K562 (cell line): ENCODE data around the gene PTK6.

Experiments
- BCL6 ChIP-seq: fragments of 250-450 bp; sonication (Bioruptor Pico); IDR thresholded peaks from 2 replicates; pipeline ENCODE4 v1.4.0; 2020
- GABPB1 ChIP-seq: sonication (generic); formaldehyde crosslinking; IDR thresholded peaks from 2 replicates; pipeline ENCODE4 v1.8.0; 2022; ENCODE audit warnings: mild to moderate bottlenecking, missing genetic modification reagents
- JUND ChIP-seq, 2 experiments: IDR thresholded peaks; 2 replicates in 1 of 2; 3 replicates in 1 of 2; pipeline ENCODE4 v1.6.1; 2011; ENCODE audit warnings: borderline replicate concordance in 2 of 2, low read depth in 2 of 2, low read length in 2 of 2, improper control_type of control experiment in 1 of 2, missing biosample characterization in 1 of 2, missing genetic modification characterization in 1 of 2, missing genetic modification reagents in 1 of 2
- PHF21A ChIP-seq: fragments of 450-650 bp; IDR thresholded peaks from 2 replicates; pipeline ENCODE4 v1.6.1; 2017; ENCODE audit warnings: low read depth, borderline replicate concordance
- POLR2A ChIP-seq: fragments of 450-650 bp; conservative IDR thresholded peaks from 2 replicates; pipeline ENCODE4 v1.6.1; 2016
- SAFB ChIP-seq: fragments of 200-400 bp; formaldehyde crosslinking; IDR thresholded peaks from 2 replicates; pipeline ENCODE4 v1.6.1; 2017; ENCODE audit warnings: low read depth, low read length, borderline replicate concordance
- U2AF1 ChIP-seq: fragments of 200-400 bp; formaldehyde crosslinking; optimal IDR thresholded peaks from 2 replicates; pipeline ENCODE3; 2017; ENCODE audit warnings: mild to moderate bottlenecking, low read depth, low read length, moderate library complexity
- YY1 ChIP-seq, 3 experiments: IDR thresholded peaks; 2 replicates each; pipeline ENCODE4 v1.6.1; 2011; ENCODE audit warnings: low read length in 2 of 3, mild to moderate bottlenecking in 2 of 3, moderate library complexity in 2 of 3, borderline replicate concordance in 1 of 3, control low read depth in 1 of 3, low read depth in 1 of 3; ENCODE audit not compliant: insufficient read depth in 3 of 3, insufficient replicate concordance in 2 of 3, control insufficient read depth in 1 of 3, insufficient read length in 1 of 3; ENCODE audit errors: extremely low read depth in 1 of 3
- ZBTB7A ChIP-seq: IDR thresholded peaks from 2 replicates; pipeline ENCODE4 v1.6.1; 2011; ENCODE audit warnings: low read depth, mild to moderate bottlenecking, low read length, moderate library complexity, borderline replicate concordance; ENCODE audit not compliant: control insufficient read depth
- ZNF24 ChIP-seq: fragments of 450-650 bp; IDR thresholded peaks from 2 replicates; pipeline ENCODE4 v1.6.1; 2016
- ZNF589 ChIP-seq: fragments of 200-800 bp; sonication (Bioruptor generic); IDR thresholded peaks from 2 replicates; pipeline ENCODE4 v1.6.1; 2016; ENCODE audit warnings: low read depth, missing genetic modification characterization, missing compliant biosample characterization
- TF ChIP-seq, protein P1 (sequence below): sonication (generic); formaldehyde crosslinking; IDR thresholded peaks from 2 replicates; pipeline ENCODE4 v1.8.0; 2022; ENCODE audit warnings: missing genetic modification reagents, mild to moderate bottlenecking, moderate library complexity, borderline replicate concordance

DNA sequence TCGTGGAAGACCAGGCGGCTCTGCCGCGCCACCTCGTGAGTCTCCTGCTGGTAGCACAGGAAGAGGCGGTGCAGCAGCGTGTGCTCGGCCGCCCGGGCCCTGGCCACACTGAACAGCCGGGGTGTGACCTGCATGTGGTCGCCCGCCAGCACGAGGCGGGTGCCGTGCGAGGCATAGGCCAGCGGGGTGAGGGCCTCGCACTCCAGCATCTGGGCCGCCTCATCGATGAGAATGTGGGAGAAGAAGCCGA lies 29.9 kb upstream of the PTK6 start:
- no peak for TF ChIP-seq YY1 (IDR thresholded peaks at IDR 0.05; ENCODE audit: borderline replicate concordance in 1 of 3, control insufficient read depth in 1 of 3, extremely low read depth in 1 of 3, insufficient read depth in 3 of 3, insufficient read length in 1 of 3, insufficient replicate concordance in 2 of 3, low read depth in 1 of 3, low read length in 2 of 3)
- no peak for TF ChIP-seq POLR2A
- no peak for TF ChIP-seq JUND (IDR thresholded peaks at IDR 0.05; ENCODE audit: borderline replicate concordance, low read depth, low read length)
- TF ChIP-seq JUND (tag; IDR thresholded peaks at IDR 0.05; ENCODE audit: borderline replicate concordance, low read depth, low read length), result no peak
- no peak for TF ChIP-seq GABPB1
- no peak for TF ChIP-seq ZNF589 (CRISPR knock-in tag)
- no peak for TF ChIP-seq SAFB
- TF ChIP-seq PHF21A, result no peak
- TF ChIP-seq, protein P1, sequence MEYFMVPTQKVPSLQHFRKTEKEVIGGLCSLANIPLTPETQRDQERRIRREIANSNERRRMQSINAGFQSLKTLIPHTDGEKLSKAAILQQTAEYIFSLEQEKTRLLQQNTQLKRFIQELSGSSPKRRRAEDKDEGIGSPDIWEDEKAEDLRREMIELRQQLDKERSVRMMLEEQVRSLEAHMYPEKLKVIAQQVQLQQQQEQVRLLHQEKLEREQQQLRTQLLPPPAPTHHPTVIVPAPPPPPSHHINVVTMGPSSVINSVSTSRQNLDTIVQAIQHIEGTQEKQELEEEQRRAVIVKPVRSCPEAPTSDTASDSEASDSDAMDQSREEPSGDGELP (CRISPR knock-in tag), result no peak
- TF ChIP-seq ZBTB7A, result no peak
- no peak for TF ChIP-seq BCL6 (CRISPR knock-in tag)
- TF ChIP-seq U2AF1, result no peak
- no peak for TF ChIP-seq ZNF24
